ENCODE data around the gene USP34. TPM values are rescaled to one million over a fixed set of nuclear protein-coding genes. Genes with fewer than 3 reads are reported as not detected.
"Not testable (repeated sequence)": the region's sequence is repeated elsewhere in the genome, so short reads cannot be mapped to it uniquely, and the experiment has no call there.

The USP34 gene
- total RNA-seq, 1 donor from 2014 or later, result 123 TPM

GRCh38 chr2:61247204-61247812, 223.6 kb downstream of the USP34 start:
- no peak for DNase-seq

GRCh38 chr2:61244694-61245093, 226.2 kb downstream of the USP34 start:
- no peak for DNase-seq

- no peak for DNase-seq
These were observed 229.6 kb downstream of the USP34 start for GRCh38 chr2:61241266-61241665.

GRCh38 chr2:61238219-61239012, 232.5 kb downstream of the USP34 start:
- peak; percentile 29 for DNase-seq

- DNase-seq, result peak; percentile 30
These were observed 235.2 kb downstream of the USP34 start for GRCh38 chr2:61235716-61236115.

- no peak for DNase-seq
These were observed 237.3 kb downstream of the USP34 start for GRCh38 chr2:61233581-61233980.

GRCh38 chr2:61229936-61230335, 241.0 kb downstream of the USP34 start:
- no peak for DNase-seq

- no peak for DNase-seq
These were observed 248.3 kb downstream of the USP34 start for GRCh38 chr2:61222567-61222966.

- DNase-seq, result no peak
These were observed 249.1 kb downstream of the USP34 start for GRCh38 chr2:61221819-61222218.

- no peak for DNase-seq
These were observed 250.1 kb downstream of the USP34 start for GRCh38 chr2:61220768-61221167.

- no peak for DNase-seq
These were observed 252.1 kb downstream of the USP34 start for GRCh38 chr2:61218817-61219170.

GRCh38 chr2:61218076-61218816, 252.6 kb downstream of the USP34 start:
- DNase-seq, result no peak

- DNase-seq, result no peak
These were observed 256.7 kb downstream of the USP34 start for GRCh38 chr2:61214171-61214570.

GRCh38 chr2:61210332-61210981, 260.4 kb downstream of the USP34 start:
- no peak for DNase-seq

GRCh38 chr2:61205132-61205531, 265.8 kb downstream of the USP34 start:
- DNase-seq, result no peak

GRCh38 chr2:61196671-61197070, 274.2 kb downstream of the USP34 start:
- no peak for DNase-seq

- DNase-seq, result not testable (repeated sequence)
These were observed 276.2 kb downstream of the USP34 start for GRCh38 chr2:61194646-61195045.

- DNase-seq, result no peak
These were observed 277.0 kb downstream of the USP34 start for GRCh38 chr2:61193670-61194561.

GRCh38 chr2:61187085-61187484, 283.8 kb downstream of the USP34 start:
- DNase-seq, result no peak

- DNase-seq, result no peak
These were observed 285.6 kb downstream of the USP34 start for GRCh38 chr2:61185231-61185728.

- no peak for DNase-seq
These were observed 286.6 kb downstream of the USP34 start for GRCh38 chr2:61184263-61184662.

GRCh38 chr2:61183795-61184194, 287.1 kb downstream of the USP34 start:
- no peak for DNase-seq

Data from dermis blood vessel endothelial cell (primary cell).